HCT116 (cell line): ENCODE results near the gene TMEM150A. TPM values are rescaled to one million over a fixed set of nuclear protein-coding genes. Genes with fewer than 3 reads are reported as not detected.

Source experiments
- ATAC-seq: fragments of 200-7000 bp; cut with Tn5 transposase; 2 replicates; pipeline ENCODE4 v1.9.1; 2020; ENCODE audit warnings: mild to moderate bottlenecking, moderate library complexity
- BruUV-seq: library from RNA; stranded (reverse); fragments of 400-500 nt; replicated peaks from 2 replicates; lab custom pipeline; 2021; lab: Mats Ljungman, UMichigan
- CTCF ChIA-PET: fragments of 300-600 bp; sonication (Branson Sonifier 250); formaldehyde crosslinking; loops from one replicate; lab custom pipeline; 2021; ENCODE audit warnings: antibody characterized with exemption; lab: Charles Lee
- POLR2A ChIA-PET: fragments of 300-600, 350-600 bp; sonication (Branson Sonifier 250); formaldehyde crosslinking; loops from one replicate; lab custom pipeline; 2021; ENCODE audit warnings: antibody characterized with exemption; lab: Charles Lee
- RAD21 ChIA-PET, 2 experiments: fragments of 300-600 bp; sonication (Branson Sonifier 250); formaldehyde crosslinking; loops; one replicate each; lab custom pipeline; 2023; ENCODE audit warnings: low total read pairs in 2 of 2; ENCODE audit not compliant: uncharacterized antibody in 2 of 2, unreplicated experiment in 2 of 2, low non-redundant PET in 1 of 2; lab: Charles Lee
- DNase-seq: peaks from one replicate; pipeline ENCODE4 v3.0.0-alpha.2; 2010; ENCODE audit warnings: low read depth, low spot score
- H2AFZ ChIP-seq: fragments of 200-600 bp; shearing (Covaris generic), sonication (generic); 2 replicates; pipeline ENCODE4 v1.6.1; 2017; ENCODE audit warnings: low read depth, mixed run types, mixed read lengths, antibody characterized with exemption, low read length; ENCODE audit not compliant: poor library complexity, severe bottlenecking
- H3K27ac ChIP-seq: 2 replicates; pipeline ENCODE4 v1.5.1; 2012; ENCODE audit warnings: low read depth, low read length
- H3K27me3 ChIP-seq: fragments of 200-600 bp; sonication (generic); 2 replicates; pipeline ENCODE4 v1.6.1; 2016; ENCODE audit warnings: mixed run types, low read length, mixed read lengths; ENCODE audit not compliant: insufficient read depth
- H3K36me3 ChIP-seq, 2 experiments: fragments of 200-500 bp in 1 of 2; fragments of 200-600 bp in 1 of 2; sonication (Bioruptor generic) in 1 of 2; sonication (generic) in 1 of 2; 2 replicates each; pipeline versions ENCODE4 v1.5.1 to v1.6.1; 2014 to 2016; ENCODE audit warnings: low read length in 2 of 2, inconsistent platforms in 1 of 2, mixed read lengths in 1 of 2, mixed run types in 1 of 2; ENCODE audit not compliant: insufficient read depth in 2 of 2, control insufficient read depth in 1 of 2
- H3K4me1 ChIP-seq, 2 experiments: fragments of 200-600 bp in 1 of 2; sonication (generic) in 1 of 2; 2 replicates each; pipeline versions ENCODE4 v1.5.1 to v1.6.1; 2012 to 2017; ENCODE audit warnings: low read length in 2 of 2, inconsistent platforms in 1 of 2, mild to moderate bottlenecking in 1 of 2, mixed read lengths in 1 of 2, mixed run types in 1 of 2, moderate library complexity in 1 of 2; ENCODE audit not compliant: insufficient read depth in 2 of 2, control insufficient read depth in 1 of 2
- H3K4me2 ChIP-seq: fragments of 200-600 bp; sonication (generic); 2 replicates; pipeline ENCODE4 v1.6.1; 2017; ENCODE audit warnings: mixed run types, low read length, mixed read lengths
- H3K4me3 ChIP-seq, 2 experiments: fragments of 200-600 bp in 1 of 2; sonication (generic) in 1 of 2; replicated peaks in 1 of 2; 2 replicates each; pipeline ENCODE4 v1.5.1; 2011 to 2016; ENCODE audit warnings: low read length in 2 of 2, control low read depth in 1 of 2, low read depth in 1 of 2, mild to moderate bottlenecking in 1 of 2, mixed read lengths in 1 of 2, mixed run types in 1 of 2
- H3K79me2 ChIP-seq: fragments of 200-600 bp; sonication (generic); 2 replicates; pipeline ENCODE4 v1.6.1; 2017; ENCODE audit warnings: mild to moderate bottlenecking, mixed run types, low read length, moderate library complexity, mixed read lengths; ENCODE audit not compliant: insufficient read depth
- H3K9ac ChIP-seq: fragments of 200-600 bp; sonication (generic); 2 replicates; pipeline ENCODE4 v1.6.1; 2016; ENCODE audit warnings: low read length, mixed read lengths
- H3K9me2 ChIP-seq: fragments of 200-600 bp; sonication (generic), shearing (Covaris generic); 2 replicates; pipeline ENCODE4 v1.6.1; 2017; ENCODE audit warnings: mixed run types, mild to moderate bottlenecking, moderate library complexity; ENCODE audit not compliant: insufficient read depth
- H3K9me3 ChIP-seq, 2 experiments: fragments of 200-500 bp in 1 of 2; fragments of 200-600 bp in 1 of 2; sonication (Bioruptor generic) in 1 of 2; sonication (generic) in 1 of 2; 2 replicates each; pipeline ENCODE4 v1.6.1; 2014 to 2017; ENCODE audit warnings: low read length in 2 of 2, mixed read lengths in 2 of 2, inconsistent platforms in 1 of 2, low read depth in 1 of 2, mild to moderate bottlenecking in 1 of 2, mixed run types in 1 of 2, moderate library complexity in 1 of 2; ENCODE audit not compliant: control insufficient read depth in 1 of 2, insufficient read depth in 1 of 2
- H4K20me1 ChIP-seq: fragments of 200-600 bp; sonication (generic), shearing (Covaris generic); 2 replicates; pipeline ENCODE4 v1.6.1; 2017; ENCODE audit warnings: mixed run types, mild to moderate bottlenecking, moderate library complexity; ENCODE audit not compliant: insufficient read depth
- CBX3 ChIP-seq: IDR thresholded peaks from 2 replicates; pipeline ENCODE4 v1.6.1; 2012; ENCODE audit warnings: low read depth
- CEBPB ChIP-seq: IDR thresholded peaks from 2 replicates; pipeline ENCODE4 v1.6.1; 2012; ENCODE audit warnings: low read depth
- EZH2 ChIP-seq: fragments of 200-600 bp; sonication (generic); IDR thresholded peaks from 2 replicates; pipeline ENCODE4 v1.6.1; 2017; ENCODE audit warnings: antibody characterized with exemption, mixed run types
- TCF7L2 ChIP-seq: IDR thresholded peaks from 2 replicates; pipeline ENCODE4 v1.7.0; 2011; ENCODE audit warnings: borderline replicate concordance, inconsistent platforms; ENCODE audit not compliant: insufficient read depth, insufficient read length; ENCODE audit errors: extremely low read depth
- YY1 ChIP-seq: IDR thresholded peaks from 2 replicates; pipeline ENCODE4 v1.6.1; 2011; ENCODE audit warnings: low read length, low read depth, moderate library complexity, mild to moderate bottlenecking; ENCODE audit not compliant: insufficient replicate concordance; ENCODE audit errors: extremely low read depth
- intact Hi-C: fragments of 100-400 bp; cut with micrococcal nuclease; formaldehyde crosslinking; loops from 2 replicates; pipeline ENCODE4 v1.10.0; 2022
- total RNA-seq: library from RNA; stranded (reverse); gene quantifications from one replicate; pipeline ENCODE4 v1.2.1, GENCODE V29; 2021; ENCODE audit not compliant: unreplicated experiment

TMEM150A gene
- total RNA-seq, 1 experiment from 2014 or later: 9.9 TPM

GRCh38 chr2:85635636-85636035 lies 33.1 kb upstream of the TMEM150A start:
- BruUV-seq: no TSS peak
- H3K36me3 ChIP-seq: peaks cover 43 to 52% of the 10 kb centered on the region in 2 experiments
- H3K9me3 ChIP-seq: no peaks in the 10 kb centered on the region
- intact Hi-C loops: loop anchor here (5.0 kb wide), 1 partner anchor 92 kb away; no protein-coding TSS in a partner anchor
- DNase-seq (no peak), ATAC-seq (no peak)
- RAD21 ChIA-PET: no interaction called here
- CTCF ChIA-PET: no interaction called here
- H3K79me2 ChIP-seq: peaks cover 51% of the 10 kb centered on the region
- no peaks in the 10 kb centered on the region for H4K20me1 ChIP-seq
- H3K27me3 ChIP-seq: no peaks in the 10 kb centered on the region
- no peak overlapping the region for H3K4me2 ChIP-seq
- H3K4me1 ChIP-seq: no peaks in the 10 kb centered on the region
- no peak for TF ChIP-seq EZH2
- no peak for TF ChIP-seq TCF7L2
- TF ChIP-seq CEBPB: no peak
- TF ChIP-seq CBX3: no peak
- POLR2A ChIA-PET: no interaction called here
- no peak overlapping the region for H3K4me3 ChIP-seq
- H2AFZ ChIP-seq: no peak overlapping the region
- H3K9me2 ChIP-seq: no peaks in the 10 kb centered on the region
- no peak overlapping the region for H3K9ac ChIP-seq
- H3K27ac ChIP-seq: no peak overlapping the region

DNA sequence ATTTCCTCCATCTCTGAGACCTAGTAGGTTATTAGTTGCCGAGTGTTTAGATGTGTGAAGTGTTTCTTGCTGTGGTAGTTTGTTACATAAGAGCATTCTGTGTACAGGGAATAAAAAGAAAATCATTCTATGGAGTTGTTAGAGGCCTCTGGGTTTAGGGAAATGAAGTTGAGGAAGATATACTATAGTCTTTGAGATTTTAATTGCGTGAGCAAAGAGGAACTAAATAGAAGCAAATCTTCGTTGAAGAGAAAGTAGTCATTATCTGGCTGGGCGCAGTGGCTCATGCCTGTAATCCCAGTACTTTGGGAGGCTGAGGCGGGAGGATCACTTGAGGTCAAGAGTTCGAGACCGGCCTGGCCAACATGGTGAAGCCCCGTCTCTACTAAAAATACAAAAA lies 32.5 kb upstream of the TMEM150A start:
- ChIA-PET CTCF (no interaction called here), POLR2A (no interaction called here), RAD21 (no interaction called here)
- no peak for DNase-seq
- no peak for ATAC-seq
- Histone ChIP-seq H2AFZ (no peak overlapping the region), H3K9me2 (no peaks in the 10 kb centered on the region), H3K4me1 (no peaks in the 10 kb centered on the region), H3K4me2 (no peak overlapping the region), H3K79me2 (peaks cover 56% of the 10 kb centered on the region), H3K4me3 (no peak overlapping the region), H3K36me3 (peaks cover 46 to 57% of the 10 kb centered on the region in 2 experiments), H3K9ac (no peak overlapping the region), H3K27ac (no peak overlapping the region), H4K20me1 (no peaks in the 10 kb centered on the region), H3K9me3 (no peaks in the 10 kb centered on the region), H3K27me3 (no peaks in the 10 kb centered on the region)
- no TSS peak for BruUV-seq
- intact Hi-C loops: loop anchor here (5.0 kb wide), 1 partner anchor 92 kb away; no protein-coding TSS in a partner anchor
- TF ChIP-seq CEBPB (no peak), YY1 (no peak)
